GM19238 (cell line): ENCODE measurements around the gene GNG4.
"Not testable (repeated sequence)": the region's sequence is repeated elsewhere in the genome, so short reads cannot be mapped to it uniquely, and the experiment has no call there.

Source experiments
- DNase-seq: peaks from one replicate; pipeline ENCODE4 v3.0.0; 2011; ENCODE audit warnings: low spot score; ENCODE audit not compliant: insufficient read length

Gene GNG4

GRCh38 chr1:235650341-235651169 is 971 bp upstream of the GNG4 start:
- DNase-seq = no peak

- DNase-seq = peak; percentile 53
Observed at GRCh38 chr1:235648954-235649367, 623 bp downstream of the GNG4 start.

GRCh38 chr1:235648407-235648907 is 1.1 kb downstream of the GNG4 start:
- DNase-seq = no peak

- DNase-seq = not testable (repeated sequence)
Observed at GRCh38 chr1:235647537-235647936, 2.0 kb downstream of the GNG4 start.

DNA sequence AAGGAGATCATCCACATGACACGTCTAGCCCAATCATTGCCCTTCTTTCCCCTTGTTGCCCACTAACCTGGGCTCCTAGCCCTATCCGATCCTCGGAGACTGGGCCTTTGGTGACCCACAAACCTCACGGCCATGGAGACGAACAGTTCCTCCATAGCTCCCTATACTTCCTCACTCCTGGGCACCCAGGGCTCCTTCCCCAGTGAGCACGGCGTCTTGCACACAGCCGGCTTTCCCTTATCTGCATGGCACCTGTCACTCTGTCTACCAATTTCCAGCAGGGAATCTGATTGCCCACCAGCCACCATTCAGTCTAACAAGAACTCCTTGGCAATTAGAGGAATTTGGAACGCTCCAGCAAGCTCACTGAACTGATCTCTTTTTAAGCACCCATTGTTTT is 3.1 kb downstream of the GNG4 start:
- no peak for DNase-seq

GRCh38 chr1:235644693-235645305 is 4.8 kb downstream of the GNG4 start:
- no peak for DNase-seq

DNA sequence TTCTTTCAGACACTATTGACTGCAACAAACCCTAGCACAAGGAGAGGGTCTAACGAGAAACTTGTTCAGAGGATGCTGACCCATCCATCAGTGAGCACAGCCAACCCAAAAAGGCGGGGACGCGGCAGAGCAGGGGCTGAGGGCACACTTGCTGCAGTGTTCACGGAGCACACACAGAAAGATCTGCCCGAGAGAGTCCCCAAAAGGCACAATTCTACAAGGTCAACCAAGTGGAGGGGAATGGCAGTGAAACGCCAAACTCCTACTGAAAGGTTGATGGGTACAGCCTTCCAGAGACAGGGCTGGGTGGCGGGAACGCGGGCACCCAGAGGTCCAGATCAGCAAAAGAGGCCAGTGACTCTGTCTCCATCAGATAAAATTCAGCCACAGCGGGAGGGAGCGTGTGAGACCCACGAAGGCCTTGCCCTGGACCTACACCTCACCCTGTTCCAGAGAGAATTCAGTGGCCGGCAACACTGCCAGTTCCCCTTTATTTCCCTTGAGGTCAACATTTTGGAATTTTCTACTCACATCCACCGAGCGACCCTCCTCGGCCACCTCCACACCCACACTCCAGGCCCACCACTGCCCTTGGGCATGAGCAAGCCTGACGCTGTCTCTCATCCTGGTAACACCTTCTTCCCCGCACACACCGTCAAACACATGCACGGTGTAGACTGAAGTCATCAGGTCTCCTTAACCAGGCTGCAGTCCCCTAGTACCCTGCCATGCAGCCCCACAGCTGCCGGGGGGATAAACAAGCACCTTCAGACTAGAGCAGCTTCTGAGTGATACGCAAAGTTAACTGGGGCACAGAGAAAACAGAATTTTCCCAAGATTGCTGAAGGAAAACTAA is 5.5 kb downstream of the GNG4 start:
- no peak for DNase-seq

- no peak for DNase-seq
Observed at GRCh38 chr1:235642943-235643371, 6.6 kb downstream of the GNG4 start.

- DNase-seq = no peak
Observed at GRCh38 chr1:235642011-235642942, 7.3 kb downstream of the GNG4 start.

GRCh38 chr1:235640580-235640979 is 9.0 kb downstream of the GNG4 start:
- no peak for DNase-seq

DNA sequence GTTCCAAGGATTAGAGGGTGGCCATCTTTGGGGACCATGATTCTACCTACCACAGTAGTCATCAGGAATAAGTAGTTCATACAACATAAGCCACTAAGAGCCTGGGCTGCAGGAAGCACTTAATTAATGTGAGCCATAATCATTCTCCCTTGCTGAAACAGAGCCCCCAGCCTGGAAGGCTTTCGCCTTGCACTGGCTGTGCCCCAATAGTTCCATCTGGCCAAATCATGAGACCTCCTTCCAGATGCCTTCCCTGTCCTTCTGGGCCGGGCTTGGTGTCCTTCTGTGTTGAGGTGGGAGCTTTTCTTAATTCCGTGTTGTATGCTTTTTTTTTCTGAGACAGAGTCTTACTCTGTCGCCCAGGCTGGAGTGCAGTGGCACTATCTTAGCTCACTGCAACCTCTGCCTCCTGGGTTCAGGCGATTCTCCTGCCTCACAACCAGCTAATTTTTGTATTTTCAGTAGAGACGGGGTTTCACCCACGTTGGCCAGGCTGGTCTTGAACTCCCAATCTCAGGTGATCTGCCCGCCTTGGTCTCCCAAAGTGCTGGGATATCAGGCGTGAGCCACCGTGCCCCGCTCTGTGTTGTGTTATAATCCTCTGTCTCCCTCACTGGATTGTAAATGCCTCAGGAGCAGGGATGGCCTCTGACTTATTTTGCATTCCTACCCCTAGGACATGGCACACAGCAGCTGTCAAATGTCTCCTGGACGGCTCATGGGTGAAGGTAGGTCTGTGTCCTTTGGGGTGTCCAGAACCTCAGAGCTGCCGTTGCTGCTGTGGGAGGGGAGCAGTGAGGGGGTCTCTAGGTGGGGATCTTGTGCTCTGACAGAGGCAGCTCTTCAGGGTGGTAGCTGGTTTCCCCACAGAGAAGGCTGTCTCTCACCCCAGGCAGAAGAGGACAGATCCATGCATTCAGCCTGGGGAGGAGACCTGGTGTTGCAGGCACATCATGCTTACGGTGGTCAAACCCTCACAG is 10.1 kb downstream of the GNG4 start:
- DNase-seq = no peak

DNA sequence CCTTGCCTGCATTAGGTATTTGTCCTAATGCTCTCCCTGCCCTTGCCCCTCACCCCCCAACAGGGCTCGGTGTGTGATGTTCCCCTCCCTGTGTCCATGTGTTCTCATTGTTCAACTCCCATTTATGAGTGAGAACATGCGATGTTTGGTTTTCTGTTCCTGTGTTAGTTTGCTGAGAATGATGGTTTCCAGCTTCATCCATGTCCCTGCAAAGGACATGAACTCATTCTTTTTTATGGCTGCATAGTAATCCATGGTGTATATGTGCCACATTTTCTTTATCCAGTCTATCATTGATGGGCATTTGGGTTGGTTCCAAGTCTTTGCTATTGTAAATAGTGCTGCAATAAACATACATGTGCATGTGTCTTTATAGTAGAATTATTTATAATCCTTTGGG is 11.0 kb downstream of the GNG4 start:
- not testable (repeated sequence) for DNase-seq

DNA sequence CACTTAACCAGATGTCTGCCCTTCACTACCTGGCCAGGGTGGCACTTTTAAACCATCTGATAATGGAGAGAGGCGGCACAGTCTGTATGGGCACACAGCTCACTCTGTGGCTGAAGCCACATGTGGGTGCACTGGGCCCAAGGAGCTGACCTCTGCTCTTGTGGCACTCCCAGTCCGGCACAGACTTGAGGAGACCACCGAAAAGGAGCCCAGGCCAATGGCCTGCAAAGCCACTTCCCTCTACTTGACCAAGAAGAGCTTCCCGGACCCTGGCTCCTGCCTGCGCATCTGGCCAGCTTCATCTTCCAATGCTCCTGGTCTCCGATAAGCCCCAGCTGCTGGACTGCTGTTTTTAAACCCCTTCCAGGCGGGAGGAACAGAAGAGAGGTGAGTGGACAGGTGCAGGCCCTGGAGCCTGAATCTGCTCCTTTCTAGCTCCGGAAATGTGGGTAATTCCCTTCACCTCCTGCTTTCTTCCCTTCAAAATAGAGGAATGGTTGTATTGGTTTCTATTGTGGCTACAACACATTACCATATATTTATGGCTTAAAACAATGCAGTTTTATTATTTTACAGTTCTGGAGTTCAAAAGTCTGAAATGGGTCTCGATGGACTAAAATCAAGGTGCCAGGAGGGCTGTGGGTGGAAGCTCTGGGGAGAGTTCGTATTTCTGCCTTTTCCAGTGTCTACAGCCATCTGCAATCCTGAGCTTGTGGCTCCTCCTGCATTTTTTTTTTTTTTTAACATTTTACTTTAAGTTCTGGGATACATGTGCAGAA is 11.6 kb downstream of the GNG4 start:
- DNase-seq = no peak

- DNase-seq = no peak
Observed at GRCh38 chr1:235635938-235636662, 13.5 kb downstream of the GNG4 start.

DNA sequence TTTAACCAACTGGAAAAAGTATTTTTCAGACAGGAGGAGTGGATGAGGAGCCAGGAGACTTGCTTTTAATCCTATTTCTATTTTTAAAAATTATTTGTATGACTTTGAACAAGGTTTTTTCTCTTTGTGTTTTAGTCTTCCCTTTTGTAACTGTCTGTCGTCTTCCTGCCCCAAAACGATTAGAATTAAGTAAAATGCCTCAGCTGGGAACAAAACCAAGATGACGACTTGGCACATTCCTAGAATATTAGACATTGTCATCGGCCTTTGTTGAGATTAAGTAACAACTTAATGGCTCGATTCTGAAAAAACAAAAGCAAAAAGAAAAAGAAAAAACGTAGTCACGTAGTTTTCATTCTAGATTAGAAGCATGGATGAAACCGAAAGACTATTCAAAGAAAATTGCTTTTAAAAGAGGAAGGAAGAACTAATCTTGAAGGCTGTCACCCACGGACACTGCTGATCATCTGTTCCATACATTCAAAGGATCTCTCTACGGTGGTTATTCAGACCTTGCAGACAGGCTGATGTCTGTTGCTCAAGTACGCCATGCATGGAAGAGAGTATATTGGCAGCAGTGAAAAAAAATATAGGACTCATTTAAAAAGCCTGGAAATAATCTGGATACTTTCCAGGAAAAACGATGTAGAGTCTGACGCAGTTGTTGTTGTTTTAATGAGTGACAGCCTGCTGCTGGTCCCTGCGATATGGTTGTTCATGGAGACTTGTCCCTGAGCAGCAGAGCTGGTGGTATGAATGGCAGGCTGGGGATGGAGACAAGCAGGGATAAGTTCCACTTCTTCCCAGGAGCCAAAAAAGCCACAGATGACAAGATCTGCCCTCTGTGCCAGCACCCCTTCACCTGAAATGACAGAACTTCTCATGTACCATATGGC is 16.8 kb downstream of the GNG4 start:
- DNase-seq = no peak

DNA sequence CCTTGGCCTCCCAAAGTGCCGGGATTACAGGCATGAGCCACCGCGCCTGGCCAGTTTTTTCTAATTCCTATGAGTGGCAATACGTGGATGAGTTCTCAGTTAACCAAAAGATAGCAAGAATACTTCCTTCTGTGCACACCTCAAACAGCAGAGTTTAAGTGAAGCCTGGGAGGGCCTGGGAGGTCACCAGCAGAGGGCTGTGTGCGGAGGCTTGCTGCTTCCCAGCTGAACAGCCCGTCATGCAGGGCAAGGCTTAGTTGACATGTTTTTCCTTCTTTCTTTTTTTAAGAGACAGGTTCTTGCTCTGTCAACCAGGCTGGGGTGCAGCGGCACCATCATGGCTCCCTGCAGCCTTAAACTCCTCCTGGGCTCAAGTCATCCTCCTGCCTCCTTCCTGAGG is 17.8 kb downstream of the GNG4 start:
- no peak for DNase-seq
